K562 (cell line): ENCODE data around the gene ARF1. TPM values are rescaled to one million over a fixed set of nuclear protein-coding genes. Genes with fewer than 3 reads are reported as not detected.
A peak's percentile ranks its signal among the peaks of the same experiment; 100 is the strongest.

Experiments used
- ATF3 ChIP-seq, 2 experiments: fragments of 450-650 bp in 1 of 2; sonication (generic) in 1 of 2; formaldehyde crosslinking in 1 of 2; IDR thresholded peaks in 1 of 2; conservative IDR thresholded peaks in 1 of 2; 2 replicates each; pipeline versions ENCODE4 v1.6.1 to v1.8.1; 2016 to 2023; ENCODE audit warnings: mild to moderate bottlenecking in 2 of 2, moderate library complexity in 2 of 2, inconsistent platforms in 1 of 2, missing genetic modification reagents in 1 of 2
- CSDE1 ChIP-seq, 2 experiments: fragments of 450-650 bp; IDR thresholded peaks; 2 replicates each; pipeline ENCODE4 v1.6.1; 2016; ENCODE audit warnings: mild to moderate bottlenecking in 1 of 2
- CTBP1 ChIP-seq: fragments of 450-650 bp; IDR thresholded peaks from 2 replicates; pipeline ENCODE4 v1.6.1; 2016; ENCODE audit warnings: borderline replicate concordance
- DACH1 ChIP-seq: fragments of 450-650 bp; IDR thresholded peaks from 2 replicates; pipeline ENCODE4 v1.6.1; 2018; ENCODE audit not compliant: partially characterized antibody
- HNRNPLL ChIP-seq: fragments of 200-400 bp; formaldehyde crosslinking; IDR thresholded peaks from 2 replicates; pipeline ENCODE4 v1.6.1; 2017; ENCODE audit warnings: low read length, low read depth, mild to moderate bottlenecking; ENCODE audit not compliant: poor library complexity, severe bottlenecking
- L3MBTL2 ChIP-seq: fragments of 450-650 bp; IDR thresholded peaks from 2 replicates; pipeline ENCODE4 v1.6.1; 2016; ENCODE audit warnings: mild to moderate bottlenecking, moderate library complexity
- PBX2 ChIP-seq, 2 experiments: IDR thresholded peaks in 1 of 2; conservative IDR thresholded peaks in 1 of 2; 2 replicates each; pipeline ENCODE4 v1.6.1; 2016; ENCODE audit warnings: low read depth in 2 of 2, mild to moderate bottlenecking in 1 of 2, missing compliant biosample characterization in 1 of 2, missing genetic modification characterization in 1 of 2, moderate library complexity in 1 of 2
- POLR2G ChIP-seq: fragments of 200-400 bp; formaldehyde crosslinking; IDR thresholded peaks from 2 replicates; pipeline ENCODE4 v1.6.1; 2017; ENCODE audit warnings: low read depth, mild to moderate bottlenecking, antibody characterized with exemption, low read length, moderate library complexity
- PTTG1 ChIP-seq: fragments of 450-650 bp; IDR thresholded peaks from 2 replicates; pipeline ENCODE4 v1.6.1; 2016; ENCODE audit warnings: low read depth, mild to moderate bottlenecking, missing genetic modification characterization, missing compliant biosample characterization
- RFX7 ChIP-seq: fragments of 250-450 bp; sonication (Bioruptor Pico); IDR thresholded peaks from 2 replicates; pipeline ENCODE4 v1.5.1; 2021; ENCODE audit warnings: mild to moderate bottlenecking
- TBL1XR1 ChIP-seq, 2 experiments: IDR thresholded peaks; 2 replicates each; pipeline ENCODE4 v1.6.1; 2012; ENCODE audit warnings: improper control_type of control experiment in 2 of 2, low read length in 2 of 2, mild to moderate bottlenecking in 1 of 2
- TCFL5 ChIP-seq: fragments of 250-450 bp; sonication (Bioruptor Pico); conservative IDR thresholded peaks from 2 replicates; pipeline ENCODE4 v1.6.1; 2021; ENCODE audit warnings: mild to moderate bottlenecking, moderate library complexity, matching md5 sums
- TFAM ChIP-seq: fragments of 250-450 bp; sonication (Bioruptor Pico); conservative IDR thresholded peaks from 2 replicates; pipeline ENCODE4 v1.5.0; 2021; ENCODE audit warnings: mild to moderate bottlenecking, moderate library complexity
- ZBTB26 ChIP-seq: fragments of 450-650 bp; formaldehyde crosslinking; IDR thresholded peaks from 2 replicates; pipeline ENCODE4 v1.4.0; 2022; ENCODE audit warnings: missing genetic modification characterization
- ZEB2 ChIP-seq: fragments of 450-650 bp; IDR thresholded peaks from 2 replicates; pipeline ENCODE4 v1.6.1; 2016
- ZNF449 ChIP-seq: fragments of 250-450 bp; sonication (Bioruptor Pico); IDR thresholded peaks from 2 replicates; pipeline ENCODE4 v1.8.0; 2022; ENCODE audit warnings: moderate library complexity, mild to moderate bottlenecking, inconsistent platforms
- ZNF717 ChIP-seq: fragments of 250-450 bp; sonication (Bioruptor Pico); IDR thresholded peaks from 2 replicates; pipeline ENCODE4 v1.5.0; 2021
- ZNF764 ChIP-seq: fragments of 250-450 bp; sonication (Bioruptor Pico); IDR thresholded peaks from 2 replicates; pipeline ENCODE4 v1.4.0; 2020; ENCODE audit warnings: low read depth, mild to moderate bottlenecking, moderate library complexity
- polyA plus RNA-seq, 8 experiments: library from polyadenylated mRNA; depleted of rRNA in 4 of 8; stranded (reverse) in 5 of 8; unstranded in 3 of 8; fragments of >200 nt; fragmentation: Nextera tagmentation in 2 of 8; fragmentation: Illumina TruSeq in 1 of 8; extraction: Ambion mirVana in 2 of 8; extraction: Trizol in 1 of 8; gene quantifications; 2 replicates each; pipeline versions ENCODE4 v1.2.1 to v1.2.3, GENCODE V29; 2011 to 2014; ENCODE audit warnings: inconsistent platforms in 1 of 8, missing spikeins in 1 of 8
- total RNA-seq, 7 experiments: library from RNA; depleted of rRNA in 6 of 7; stranded (reverse); fragments of >200 nt in 6 of 7; fragmentation: Illumina TruSeq in 2 of 7; extraction: Trizol in 2 of 7; gene quantifications; 2 replicates each; pipeline versions ENCODE4 v1.2.1 to v1.2.3, GENCODE V29; 2011 to 2021; ENCODE audit warnings: low replicate concordance in 1 of 7
- TF ChIP-seq, protein P1 (sequence below): sonication (generic); formaldehyde crosslinking; IDR thresholded peaks from 2 replicates; pipeline ENCODE4 v1.9.0; 2022; ENCODE audit warnings: mild to moderate bottlenecking, missing genetic modification reagents
- TF ChIP-seq, protein P2 (sequence below): fragments of 450-650 bp; conservative IDR thresholded peaks from 2 replicates; pipeline ENCODE4 v1.6.1; 2016; ENCODE audit warnings: missing genetic modification characterization, low read depth, mild to moderate bottlenecking, missing compliant biosample characterization, moderate library complexity

Gene ARF1
- total and polyA plus RNA-seq, 9 of the 15 experiments (the other 6 are each of a cell fraction or from before 2014, with no cell fraction given), result 69.8 to 593 (median 325) TPM

DNA sequence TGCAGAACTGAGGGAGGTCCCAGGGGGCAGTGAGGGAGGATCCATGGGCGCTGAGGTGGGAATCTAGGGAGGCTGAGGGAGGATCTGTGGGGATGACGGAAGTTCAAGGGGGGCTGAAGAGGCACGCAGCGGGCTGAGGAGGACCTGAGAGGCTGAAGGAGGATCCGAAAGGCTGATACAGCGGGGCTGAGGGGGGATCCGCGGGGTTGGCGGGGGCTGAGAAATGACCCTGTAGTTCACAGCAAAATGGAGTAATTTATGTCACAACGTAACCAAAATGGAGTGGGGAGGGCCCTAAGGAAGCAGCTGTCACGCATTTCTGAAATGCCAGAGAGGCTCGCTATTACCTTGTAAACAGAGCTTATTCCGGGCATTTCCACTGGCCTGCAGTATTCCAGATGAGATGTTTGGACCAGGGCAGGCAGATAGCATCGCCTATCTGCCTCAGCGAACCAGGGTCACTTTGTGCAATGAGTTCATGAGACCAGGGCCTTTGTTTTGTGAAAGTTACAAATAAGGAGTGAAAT lies 27.5 kb downstream of the ARF1 start (continued):
- TF ChIP-seq, protein P1, sequence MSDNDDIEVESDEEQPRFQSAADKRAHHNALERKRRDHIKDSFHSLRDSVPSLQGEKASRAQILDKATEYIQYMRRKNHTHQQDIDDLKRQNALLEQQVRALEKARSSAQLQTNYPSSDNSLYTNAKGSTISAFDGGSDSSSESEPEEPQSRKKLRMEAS, result no peak
- TF ChIP-seq PBX2 (CRISPR knock-in tag; IDR thresholded peaks at IDR 0.05; ENCODE audit: low read depth), result no peak
- TF ChIP-seq PBX2 (tag; conservative IDR thresholded peaks at IDR 0.05; ENCODE audit: low read depth), result 0 out of 2 replicates have a peak, but pooled peaks have one; percentile 17
- TF ChIP-seq PTTG1 (tag), result peak; percentile 53; the same call in 1 of the 2 replicates
- no peak for TF ChIP-seq ZNF717 (CRISPR knock-in tag)
- TF ChIP-seq, protein P2, sequence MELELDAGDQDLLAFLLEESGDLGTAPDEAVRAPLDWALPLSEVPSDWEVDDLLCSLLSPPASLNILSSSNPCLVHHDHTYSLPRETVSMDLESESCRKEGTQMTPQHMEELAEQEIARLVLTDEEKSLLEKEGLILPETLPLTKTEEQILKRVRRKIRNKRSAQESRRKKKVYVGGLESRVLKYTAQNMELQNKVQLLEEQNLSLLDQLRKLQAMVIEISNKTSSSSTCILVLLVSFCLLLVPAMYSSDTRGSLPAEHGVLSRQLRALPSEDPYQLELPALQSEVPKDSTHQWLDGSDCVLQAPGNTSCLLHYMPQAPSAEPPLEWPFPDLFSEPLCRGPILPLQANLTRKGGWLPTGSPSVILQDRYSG (tag), result peak; percentile 66; the same call in 1 of the 2 replicates
- no peak for TF ChIP-seq POLR2G
- TF ChIP-seq HNRNPLL, result no peak
- TF ChIP-seq TCFL5, result no peak
- no peak for TF ChIP-seq TBL1XR1 (IDR thresholded peaks at IDR 0.05; ENCODE audit: low read length in 2 of 2)
- TF ChIP-seq ZNF764 (CRISPR knock-in tag), result no peak
- TF ChIP-seq ATF3 (IDR thresholded peaks at IDR 0.05), result no peak
- TF ChIP-seq ATF3 (CRISPR knock-in tag; conservative IDR thresholded peaks at IDR 0.05), result no peak
- TF ChIP-seq ZNF449 (CRISPR knock-in tag), result no peak
- no peak for TF ChIP-seq L3MBTL2
- TF ChIP-seq CTBP1, result 0 out of 2 replicates have a peak, but pooled peaks have one; percentile 19
- TF ChIP-seq CSDE1 (IDR thresholded peaks at IDR 0.05), result no peak
- no peak for TF ChIP-seq DACH1
- TF ChIP-seq RFX7, result no peak
- TF ChIP-seq ZEB2, result 0 out of 2 replicates have a peak, but pooled peaks have one; percentile 14
- no peak for TF ChIP-seq ZBTB26 (CRISPR knock-in tag)
- no peak for TF ChIP-seq TFAM (CRISPR knock-in tag)
